ENCODE measurements around the gene RPN2. TPM values are rescaled to one million over a fixed set of nuclear protein-coding genes. Genes with fewer than 3 reads are reported as not detected.
A peak's percentile ranks its signal among the peaks of the same experiment; 100 is the strongest.

RPN2 gene
- total and polyA plus RNA-seq, 2 of the 13 experiments (the other 11 are each of a cell fraction or from before 2014, with no cell fraction given), result 587 to 1,818 TPM

DNA sequence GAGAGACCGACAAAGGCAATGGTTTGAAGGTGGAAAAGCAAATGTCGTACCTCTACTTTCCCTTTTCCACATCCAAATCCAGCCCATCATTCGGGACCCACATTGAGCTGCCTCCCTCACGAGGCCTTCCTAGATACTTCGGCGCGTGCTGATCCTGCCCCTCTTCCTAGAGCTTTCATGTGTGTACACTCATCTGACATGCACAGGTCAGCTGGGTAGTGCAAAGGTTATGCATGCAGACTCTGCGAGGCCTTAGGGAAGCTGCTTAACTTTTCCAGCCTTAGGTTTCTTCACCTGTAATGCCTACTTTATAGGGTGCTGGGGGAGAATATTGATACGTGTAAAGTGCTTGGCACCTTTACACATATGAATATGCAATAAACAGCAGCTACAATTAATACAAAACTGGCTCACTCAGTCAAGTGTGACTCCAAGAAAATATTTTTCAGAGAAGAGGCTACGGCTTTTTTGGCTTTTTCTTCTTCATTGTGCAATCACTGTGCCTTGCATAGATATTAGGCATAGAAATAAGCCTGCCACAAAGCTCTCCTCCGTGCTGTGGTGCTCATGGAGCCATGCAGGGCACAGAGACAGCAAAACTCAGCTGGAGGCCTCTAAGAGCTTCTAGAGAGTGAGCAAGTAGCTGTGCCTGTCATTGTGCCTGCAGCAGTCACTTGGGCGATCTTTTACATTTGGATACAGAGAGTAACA lies 106.7 kb downstream of the RPN2 start (continued):
- no peak for TF ChIP-seq CEBPZ (IDR thresholded peaks at IDR 0.05; ENCODE audit: low read length)
- TF ChIP-seq, protein P1, sequence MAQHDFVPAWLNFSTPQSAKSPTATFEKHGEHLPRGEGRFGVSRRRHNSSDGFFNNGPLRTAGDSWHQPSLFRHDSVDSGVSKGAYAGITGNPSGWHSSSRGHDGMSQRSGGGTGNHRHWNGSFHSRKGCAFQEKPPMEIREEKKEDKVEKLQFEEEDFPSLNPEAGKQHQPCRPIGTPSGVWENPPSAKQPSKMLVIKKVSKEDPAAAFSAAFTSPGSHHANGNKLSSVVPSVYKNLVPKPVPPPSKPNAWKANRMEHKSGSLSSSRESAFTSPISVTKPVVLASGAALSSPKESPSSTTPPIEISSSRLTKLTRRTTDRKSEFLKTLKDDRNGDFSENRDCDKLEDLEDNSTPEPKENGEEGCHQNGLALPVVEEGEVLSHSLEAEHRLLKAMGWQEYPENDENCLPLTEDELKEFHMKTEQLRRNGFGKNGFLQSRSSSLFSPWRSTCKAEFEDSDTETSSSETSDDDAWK (CRISPR knock-in tag; IDR thresholded peaks at IDR 0.05), result no peak
- TF ChIP-seq, protein P2, sequence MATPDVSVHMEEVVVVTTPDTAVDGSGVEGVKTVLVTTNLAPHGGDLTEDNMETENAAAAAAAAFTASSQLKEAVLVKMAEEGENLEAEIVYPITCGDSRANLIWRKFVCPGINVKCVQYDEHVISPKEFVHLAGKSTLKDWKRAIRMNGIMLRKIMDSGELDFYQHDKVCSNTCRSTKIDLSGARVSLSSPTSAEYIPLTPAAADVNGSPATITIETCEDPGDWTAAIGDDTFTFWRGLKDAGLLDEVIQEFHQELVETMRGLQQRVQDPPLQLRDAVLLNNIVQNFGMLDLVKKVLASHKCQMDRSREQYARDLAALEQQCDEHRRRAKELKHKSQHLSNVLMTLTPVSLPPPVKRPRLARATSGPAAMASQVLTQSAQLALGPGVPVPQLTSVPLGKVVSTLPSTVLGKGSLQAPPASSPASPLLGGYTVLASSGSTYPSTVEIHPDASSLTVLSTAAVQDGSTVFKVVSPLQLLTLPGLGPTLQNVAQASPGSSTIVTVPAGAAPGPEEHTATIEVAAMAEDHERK (CRISPR knock-in tag; IDR thresholded peaks at IDR 0.05; ENCODE audit: low read depth), result no peak
- TF ChIP-seq ZNF713 (CRISPR knock-in tag; IDR thresholded peaks at IDR 0.05), result no peak
- no peak for TF ChIP-seq FOSL1 (CRISPR knock-in tag; IDR thresholded peaks at IDR 0.05; ENCODE audit: borderline replicate concordance)
- TF ChIP-seq ZNF160 (CRISPR knock-in tag; IDR thresholded peaks at IDR 0.05), result no peak
- TF ChIP-seq NFE2 (CRISPR knock-in tag; IDR thresholded peaks at IDR 0.05), result no peak
- TF ChIP-seq, protein P3, sequence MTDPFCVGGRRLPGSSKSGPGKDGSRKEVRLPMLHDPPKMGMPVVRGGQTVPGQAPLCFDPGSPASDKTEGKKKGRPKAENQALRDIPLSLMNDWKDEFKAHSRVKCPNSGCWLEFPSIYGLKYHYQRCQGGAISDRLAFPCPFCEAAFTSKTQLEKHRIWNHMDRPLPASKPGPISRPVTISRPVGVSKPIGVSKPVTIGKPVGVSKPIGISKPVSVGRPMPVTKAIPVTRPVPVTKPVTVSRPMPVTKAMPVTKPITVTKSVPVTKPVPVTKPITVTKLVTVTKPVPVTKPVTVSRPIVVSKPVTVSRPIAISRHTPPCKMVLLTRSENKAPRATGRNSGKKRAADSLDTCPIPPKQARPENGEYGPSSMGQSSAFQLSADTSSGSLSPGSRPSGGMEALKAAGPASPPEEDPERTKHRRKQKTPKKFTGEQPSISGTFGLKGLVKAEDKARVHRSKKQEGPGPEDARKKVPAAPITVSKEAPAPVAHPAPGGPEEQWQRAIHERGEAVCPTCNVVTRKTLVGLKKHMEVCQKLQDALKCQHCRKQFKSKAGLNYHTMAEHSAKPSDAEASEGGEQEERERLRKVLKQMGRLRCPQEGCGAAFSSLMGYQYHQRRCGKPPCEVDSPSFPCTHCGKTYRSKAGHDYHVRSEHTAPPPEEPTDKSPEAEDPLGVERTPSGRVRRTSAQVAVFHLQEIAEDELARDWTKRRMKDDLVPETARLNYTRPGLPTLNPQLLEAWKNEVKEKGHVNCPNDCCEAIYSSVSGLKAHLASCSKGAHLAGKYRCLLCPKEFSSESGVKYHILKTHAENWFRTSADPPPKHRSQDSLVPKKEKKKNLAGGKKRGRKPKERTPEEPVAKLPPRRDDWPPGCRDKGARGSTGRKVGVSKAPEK (CRISPR knock-in tag; IDR thresholded peaks at IDR 0.05; ENCODE audit: borderline replicate concordance), result peak; percentile 100
- TF ChIP-seq, protein P4, sequence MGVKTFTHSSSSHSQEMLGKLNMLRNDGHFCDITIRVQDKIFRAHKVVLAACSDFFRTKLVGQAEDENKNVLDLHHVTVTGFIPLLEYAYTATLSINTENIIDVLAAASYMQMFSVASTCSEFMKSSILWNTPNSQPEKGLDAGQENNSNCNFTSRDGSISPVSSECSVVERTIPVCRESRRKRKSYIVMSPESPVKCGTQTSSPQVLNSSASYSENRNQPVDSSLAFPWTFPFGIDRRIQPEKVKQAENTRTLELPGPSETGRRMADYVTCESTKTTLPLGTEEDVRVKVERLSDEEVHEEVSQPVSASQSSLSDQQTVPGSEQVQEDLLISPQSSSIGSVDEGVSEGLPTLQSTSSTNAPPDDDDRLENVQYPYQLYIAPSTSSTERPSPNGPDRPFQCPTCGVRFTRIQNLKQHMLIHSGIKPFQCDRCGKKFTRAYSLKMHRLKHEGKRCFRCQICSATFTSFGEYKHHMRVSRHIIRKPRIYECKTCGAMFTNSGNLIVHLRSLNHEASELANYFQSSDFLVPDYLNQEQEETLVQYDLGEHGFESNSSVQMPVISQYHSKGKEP (CRISPR knock-in tag; IDR thresholded peaks at IDR 0.05), result no peak
- no peak for TF ChIP-seq ZNF577 (CRISPR knock-in tag; IDR thresholded peaks at IDR 0.05; ENCODE audit: borderline replicate concordance, low read depth)
- no peak for TF ChIP-seq ZNF33B (CRISPR knock-in tag; IDR thresholded peaks at IDR 0.05)
- TF ChIP-seq, protein P5, sequence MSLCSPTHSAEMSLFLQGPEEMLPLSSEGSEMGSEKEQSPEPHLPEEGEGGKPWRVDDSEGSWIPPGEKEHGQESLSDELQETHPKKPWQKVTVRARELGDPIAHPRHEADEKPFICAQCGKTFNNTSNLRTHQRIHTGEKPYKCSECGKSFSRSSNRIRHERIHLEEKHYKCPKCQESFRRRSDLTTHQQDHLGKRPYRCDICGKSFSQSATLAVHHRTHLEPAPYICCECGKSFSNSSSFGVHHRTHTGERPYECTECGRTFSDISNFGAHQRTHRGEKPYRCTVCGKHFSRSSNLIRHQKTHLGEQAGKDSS (CRISPR knock-in tag; IDR thresholded peaks at IDR 0.05; ENCODE audit: borderline replicate concordance, low read depth), result peak; percentile 84; the same call in 1 of the 2 replicates
- no peak for TF ChIP-seq PLSCR1 (CRISPR knock-in tag; IDR thresholded peaks at IDR 0.05; ENCODE audit: borderline replicate concordance)

Measured in HepG2 (cell line).